ENCODE measurements around the gene PAX7. TPM values are rescaled to one million over a fixed set of nuclear protein-coding genes. Genes with fewer than 3 reads are reported as not detected.

Gene PAX7
- polyA plus RNA-seq, 1 donor from 2014 or later, result not detected

DNA sequence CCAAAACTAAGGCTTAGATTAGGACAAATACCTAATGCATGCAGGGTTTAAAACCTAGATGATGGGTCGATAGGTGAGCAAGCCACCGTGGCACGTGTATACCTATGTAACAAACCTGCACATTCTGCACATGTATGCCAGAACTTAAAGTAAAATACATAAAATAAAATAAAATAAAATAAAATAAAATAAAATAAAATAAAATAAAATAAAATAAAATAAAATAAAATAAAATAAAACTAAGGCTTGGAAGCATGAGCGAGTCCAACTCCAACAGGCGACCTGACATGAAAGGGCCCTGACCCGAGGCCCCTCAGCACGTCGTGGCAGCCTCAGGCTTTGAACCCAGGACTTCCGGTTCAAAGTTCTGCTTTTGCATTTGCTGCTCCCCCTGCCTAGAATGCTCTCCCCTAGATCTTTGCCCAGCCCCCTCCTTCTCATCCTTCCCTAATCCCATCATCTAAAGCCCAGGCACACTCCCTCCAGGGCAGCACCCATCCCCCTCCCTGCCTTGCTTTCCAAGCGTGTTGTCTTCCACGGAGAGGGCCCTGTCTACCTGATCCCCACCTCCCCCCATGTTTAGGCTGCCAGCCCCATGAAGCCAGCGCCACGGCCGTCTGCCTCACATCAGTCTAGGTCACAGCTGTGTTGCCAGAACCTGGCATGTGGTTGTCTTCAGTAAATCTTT is 164.5 kb downstream of the PAX7 start:
- no peak overlapping the region for H3K4me2 ChIP-seq (ENCODE audit: low read length)
- no peak overlapping the region for H3K9ac ChIP-seq (ENCODE audit: low read length)
- H3K27me3 ChIP-seq (ENCODE audit: insufficient read depth, low read depth, low read length), result no peaks in the 10 kb centered on the region
- no peak for TF ChIP-seq SMC3 (conservative IDR thresholded peaks at IDR 0.05; ENCODE audit: poor library complexity)
- no peak for TF ChIP-seq TAF1 (IDR thresholded peaks at IDR 0.05; ENCODE audit: low read depth)
- TF ChIP-seq, protein P1, sequence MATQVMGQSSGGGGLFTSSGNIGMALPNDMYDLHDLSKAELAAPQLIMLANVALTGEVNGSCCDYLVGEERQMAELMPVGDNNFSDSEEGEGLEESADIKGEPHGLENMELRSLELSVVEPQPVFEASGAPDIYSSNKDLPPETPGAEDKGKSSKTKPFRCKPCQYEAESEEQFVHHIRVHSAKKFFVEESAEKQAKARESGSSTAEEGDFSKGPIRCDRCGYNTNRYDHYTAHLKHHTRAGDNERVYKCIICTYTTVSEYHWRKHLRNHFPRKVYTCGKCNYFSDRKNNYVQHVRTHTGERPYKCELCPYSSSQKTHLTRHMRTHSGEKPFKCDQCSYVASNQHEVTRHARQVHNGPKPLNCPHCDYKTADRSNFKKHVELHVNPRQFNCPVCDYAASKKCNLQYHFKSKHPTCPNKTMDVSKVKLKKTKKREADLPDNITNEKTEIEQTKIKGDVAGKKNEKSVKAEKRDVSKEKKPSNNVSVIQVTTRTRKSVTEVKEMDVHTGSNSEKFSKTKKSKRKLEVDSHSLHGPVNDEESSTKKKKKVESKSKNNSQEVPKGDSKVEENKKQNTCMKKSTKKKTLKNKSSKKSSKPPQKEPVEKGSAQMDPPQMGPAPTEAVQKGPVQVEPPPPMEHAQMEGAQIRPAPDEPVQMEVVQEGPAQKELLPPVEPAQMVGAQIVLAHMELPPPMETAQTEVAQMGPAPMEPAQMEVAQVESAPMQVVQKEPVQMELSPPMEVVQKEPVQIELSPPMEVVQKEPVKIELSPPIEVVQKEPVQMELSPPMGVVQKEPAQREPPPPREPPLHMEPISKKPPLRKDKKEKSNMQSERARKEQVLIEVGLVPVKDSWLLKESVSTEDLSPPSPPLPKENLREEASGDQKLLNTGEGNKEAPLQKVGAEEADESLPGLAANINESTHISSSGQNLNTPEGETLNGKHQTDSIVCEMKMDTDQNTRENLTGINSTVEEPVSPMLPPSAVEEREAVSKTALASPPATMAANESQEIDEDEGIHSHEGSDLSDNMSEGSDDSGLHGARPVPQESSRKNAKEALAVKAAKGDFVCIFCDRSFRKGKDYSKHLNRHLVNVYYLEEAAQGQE (IDR thresholded peaks at IDR 0.05; ENCODE audit: borderline replicate concordance), result no peak
- TF ChIP-seq EZH2 (IDR thresholded peaks at IDR 0.05; ENCODE audit: borderline replicate concordance, insufficient read depth, low read length, poor library complexity, severe bottlenecking), result no peak
- TF ChIP-seq POLR2AphosphoS5 (IDR thresholded peaks at IDR 0.05), result no peak
- TF ChIP-seq, protein P2, sequence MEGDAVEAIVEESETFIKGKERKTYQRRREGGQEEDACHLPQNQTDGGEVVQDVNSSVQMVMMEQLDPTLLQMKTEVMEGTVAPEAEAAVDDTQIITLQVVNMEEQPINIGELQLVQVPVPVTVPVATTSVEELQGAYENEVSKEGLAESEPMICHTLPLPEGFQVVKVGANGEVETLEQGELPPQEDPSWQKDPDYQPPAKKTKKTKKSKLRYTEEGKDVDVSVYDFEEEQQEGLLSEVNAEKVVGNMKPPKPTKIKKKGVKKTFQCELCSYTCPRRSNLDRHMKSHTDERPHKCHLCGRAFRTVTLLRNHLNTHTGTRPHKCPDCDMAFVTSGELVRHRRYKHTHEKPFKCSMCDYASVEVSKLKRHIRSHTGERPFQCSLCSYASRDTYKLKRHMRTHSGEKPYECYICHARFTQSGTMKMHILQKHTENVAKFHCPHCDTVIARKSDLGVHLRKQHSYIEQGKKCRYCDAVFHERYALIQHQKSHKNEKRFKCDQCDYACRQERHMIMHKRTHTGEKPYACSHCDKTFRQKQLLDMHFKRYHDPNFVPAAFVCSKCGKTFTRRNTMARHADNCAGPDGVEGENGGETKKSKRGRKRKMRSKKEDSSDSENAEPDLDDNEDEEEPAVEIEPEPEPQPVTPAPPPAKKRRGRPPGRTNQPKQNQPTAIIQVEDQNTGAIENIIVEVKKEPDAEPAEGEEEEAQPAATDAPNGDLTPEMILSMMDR (IDR thresholded peaks at IDR 0.05; ENCODE audit: poor library complexity, severe bottlenecking), result no peak
- TF ChIP-seq EP300 (conservative IDR thresholded peaks at IDR 0.05; ENCODE audit: poor library complexity, severe bottlenecking), result no peak
- no peak for TF ChIP-seq MXI1 (conservative IDR thresholded peaks at IDR 0.05; ENCODE audit: poor library complexity, severe bottlenecking)
- no peak for TF ChIP-seq RAD21 (conservative IDR thresholded peaks at IDR 0.05)
- H3K9me2 ChIP-seq (ENCODE audit: insufficient read depth, low read length), result no peaks in the 10 kb centered on the region
- no peaks in the 10 kb centered on the region for H3K79me2 ChIP-seq (replicated peaks; ENCODE audit: insufficient read depth, low read length)
- no peaks in the 10 kb centered on the region for H3F3A ChIP-seq (ENCODE audit: insufficient read depth, low read length, poor library complexity, severe bottlenecking)
- no peaks in the 10 kb centered on the region for H4K20me1 ChIP-seq (ENCODE audit: insufficient read depth)
- H2AFZ ChIP-seq (ENCODE audit: low read depth, low read length), result no peak overlapping the region
- no peaks in the 10 kb centered on the region for H3K9me3 ChIP-seq (ENCODE audit: low read length)
- no peak overlapping the region for H3K27ac ChIP-seq (ENCODE audit: low read length)
- no peak overlapping the region for H3K4me3 ChIP-seq (ENCODE audit: low read length)
- no peaks in the 10 kb centered on the region for H3K36me3 ChIP-seq (ENCODE audit: insufficient read depth, low read length)

DNA sequence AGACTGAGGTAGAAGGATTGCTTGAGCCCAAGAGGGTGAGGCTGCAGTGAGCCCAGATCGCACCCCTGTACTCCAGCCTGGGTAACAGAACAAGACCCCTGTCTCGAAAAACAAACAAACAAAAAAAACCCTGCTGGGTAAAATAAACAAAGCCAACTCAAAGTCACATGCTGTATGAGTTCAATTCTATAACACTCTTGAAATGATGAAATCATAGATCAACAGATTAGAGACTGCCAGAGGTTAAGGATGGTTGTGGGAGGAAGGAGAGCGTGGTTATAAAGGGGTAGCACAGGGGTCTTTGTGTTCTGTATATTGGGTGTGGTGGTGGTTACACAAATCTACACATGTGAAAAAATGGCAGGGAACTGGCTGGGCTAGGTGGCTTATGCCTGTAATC is 166.3 kb downstream of the PAX7 start:
- TF ChIP-seq TAF1 (IDR thresholded peaks at IDR 0.05; ENCODE audit: low read depth) (no peak), EP300 (conservative IDR thresholded peaks at IDR 0.05; ENCODE audit: poor library complexity, severe bottlenecking) (no peak), SMC3 (conservative IDR thresholded peaks at IDR 0.05; ENCODE audit: poor library complexity) (no peak), MXI1 (conservative IDR thresholded peaks at IDR 0.05; ENCODE audit: poor library complexity, severe bottlenecking) (no peak)
- TF ChIP-seq, protein P2 (IDR thresholded peaks at IDR 0.05; ENCODE audit: poor library complexity, severe bottlenecking), result no peak
- TF ChIP-seq, protein P1 (IDR thresholded peaks at IDR 0.05; ENCODE audit: borderline replicate concordance), result no peak
- no peaks in the 10 kb centered on the region for H3F3A ChIP-seq (ENCODE audit: insufficient read depth, low read length, poor library complexity, severe bottlenecking)
- no peaks in the 10 kb centered on the region for H4K20me1 ChIP-seq (ENCODE audit: insufficient read depth)
- no peaks in the 10 kb centered on the region for H3K27me3 ChIP-seq (ENCODE audit: insufficient read depth, low read depth, low read length)
- H2AFZ ChIP-seq (ENCODE audit: low read depth, low read length), result no peak overlapping the region
- H3K4me3 ChIP-seq (ENCODE audit: low read length), result no peak overlapping the region
- no peak overlapping the region for H3K9ac ChIP-seq (ENCODE audit: low read length)
- no peak overlapping the region for H3K4me2 ChIP-seq (ENCODE audit: low read length)
- no peaks in the 10 kb centered on the region for H3K9me3 ChIP-seq (ENCODE audit: low read length)
- no peak overlapping the region for H3K27ac ChIP-seq (ENCODE audit: low read length)
- no peaks in the 10 kb centered on the region for H3K79me2 ChIP-seq (replicated peaks; ENCODE audit: insufficient read depth, low read length)
- H3K9me2 ChIP-seq (ENCODE audit: insufficient read depth, low read length), result no peaks in the 10 kb centered on the region
- no peaks in the 10 kb centered on the region for H3K36me3 ChIP-seq (ENCODE audit: insufficient read depth, low read length)
